GM23338 (cell line): ENCODE results near the gene SCN3A. TPM values are rescaled to one million over a fixed set of nuclear protein-coding genes. Genes with fewer than 3 reads are reported as not detected.

Experiments used
- ATAC-seq: fragments of 200-7000 bp; cut with Tn5 transposase; 3 replicates; pipeline ENCODE4 v1.9.1; 2020
- DNase-seq: peaks from one replicate; pipeline ENCODE4 v3.0.0-alpha.2; 2015; ENCODE audit warnings: low spot score
- H2AFZ ChIP-seq: fragments of 200-600 bp; sonication (generic); 2 replicates; pipeline ENCODE4 v1.8.0; 2016; ENCODE audit warnings: antibody characterized with exemption, mild to moderate bottlenecking, moderate library complexity
- H3F3A ChIP-seq: fragments of 200-600 bp; sonication (generic); replicated peaks from 2 replicates; pipeline ENCODE4 v1.8.0; 2017; ENCODE audit warnings: antibody characterized with exemption, mixed run types, low read depth
- H3K27ac ChIP-seq: fragments of 200-600 bp; sonication (generic); 2 replicates; pipeline ENCODE4 v1.6.1; 2016; ENCODE audit warnings: low read depth
- H3K27me3 ChIP-seq: fragments of 200-600 bp; sonication (generic); 2 replicates; pipeline ENCODE4 v1.8.0; 2016; ENCODE audit warnings: mild to moderate bottlenecking, mixed run types, moderate library complexity; ENCODE audit not compliant: insufficient read depth
- H3K36me3 ChIP-seq: fragments of 200-600 bp; sonication (generic); 2 replicates; pipeline ENCODE4 v1.8.0; 2016; ENCODE audit warnings: mild to moderate bottlenecking; ENCODE audit not compliant: insufficient read depth
- H3K4me1 ChIP-seq: fragments of 200-600 bp; sonication (generic); 2 replicates; pipeline ENCODE4 v1.8.0; 2016; ENCODE audit warnings: mild to moderate bottlenecking, moderate library complexity; ENCODE audit not compliant: insufficient read depth
- H3K4me2 ChIP-seq: fragments of 200-600 bp; sonication (generic); 2 replicates; pipeline ENCODE4 v1.7.1; 2017; ENCODE audit warnings: mixed run types
- H3K4me3 ChIP-seq: fragments of 200-600 bp; sonication (generic); 2 replicates; pipeline ENCODE4 v1.6.1; 2016; ENCODE audit warnings: mixed run types
- H3K79me2 ChIP-seq: fragments of 200-600 bp; sonication (generic); replicated peaks from 2 replicates; pipeline ENCODE4 v1.8.0; 2017; ENCODE audit warnings: mild to moderate bottlenecking; ENCODE audit not compliant: insufficient read depth
- H3K9me2 ChIP-seq: fragments of 200-600 bp; sonication (generic); 2 replicates; pipeline ENCODE4 v1.8.0; 2017; ENCODE audit not compliant: insufficient read depth
- H4K20me1 ChIP-seq: fragments of 200-600 bp; sonication (generic); replicated peaks from 2 replicates; pipeline ENCODE4 v1.8.0; 2017; ENCODE audit warnings: mild to moderate bottlenecking; ENCODE audit not compliant: insufficient read depth
- H3K27ac Mint-ChIP-seq: 2 replicates; pipeline ENCODE4 v1.8.0; 2020; ENCODE audit warnings: inconsistent platforms, mild to moderate bottlenecking, moderate library complexity, mixed read lengths
- H3K27me3 Mint-ChIP-seq: 3 replicates; pipeline ENCODE4 v1.8.0; 2022; ENCODE audit warnings: low read depth, mild to moderate bottlenecking, moderate library complexity, mixed read lengths, inconsistent platforms; ENCODE audit not compliant: insufficient read depth, poor library complexity
- H3K36me3 Mint-ChIP-seq: 3 replicates; pipeline ENCODE4 v1.8.0; 2021; ENCODE audit warnings: low read depth, mild to moderate bottlenecking, inconsistent platforms, moderate library complexity, mixed read lengths
- H3K4me1 Mint-ChIP-seq: 3 replicates; pipeline ENCODE4 v1.8.0; 2020; ENCODE audit warnings: mild to moderate bottlenecking, inconsistent platforms, mixed read lengths
- H3K4me3 Mint-ChIP-seq: 3 replicates; pipeline ENCODE4 v1.8.0; 2021; ENCODE audit warnings: moderate library complexity, mild to moderate bottlenecking, inconsistent platforms, mixed read lengths
- H3K9me3 Mint-ChIP-seq: 3 replicates; pipeline ENCODE4 v1.8.0; 2020; ENCODE audit warnings: moderate library complexity, mild to moderate bottlenecking, inconsistent platforms, mixed read lengths
- CREB1 ChIP-seq: fragments of 250-450 bp; sonication (Bioruptor Pico); IDR thresholded peaks from 2 replicates; pipeline ENCODE4 v1.5.0; 2020; ENCODE audit warnings: low read depth, mild to moderate bottlenecking, moderate library complexity
- CTCF ChIP-seq, 2 experiments: fragments of 200-600 bp in 1 of 2; sonication (generic) in 1 of 2; conservative IDR thresholded peaks; 2 replicates each; pipeline versions ENCODE4 v1.5.1 to v1.6.1; 2016 to 2017; ENCODE audit warnings: antibody characterized with exemption in 2 of 2, low read depth in 2 of 2, mild to moderate bottlenecking in 2 of 2, moderate library complexity in 1 of 2
- EZH2 ChIP-seq: fragments of 200-600 bp; sonication (generic); IDR thresholded peaks from one replicate; pipeline ENCODE4 v1.8.0; 2017; ENCODE audit warnings: antibody characterized with exemption, mild to moderate bottlenecking, low read depth; ENCODE audit not compliant: unreplicated experiment
- EZH2phosphoT487 ChIP-seq: fragments of 200-600 bp; sonication (generic); IDR thresholded peaks from one replicate; pipeline ENCODE4 v1.8.1; 2018; ENCODE audit warnings: antibody characterized with exemption; ENCODE audit not compliant: unreplicated experiment
- JUNB ChIP-seq: IDR thresholded peaks from one replicate; pipeline ENCODE4 v1.6.1; 2016; ENCODE audit warnings: antibody characterized with exemption; ENCODE audit not compliant: unreplicated experiment
- NANOG ChIP-seq: IDR thresholded peaks from 2 replicates; pipeline ENCODE4 v1.6.1; 2016; ENCODE audit warnings: antibody characterized with exemption, borderline replicate concordance
- POLR2AphosphoS5 ChIP-seq: IDR thresholded peaks from 2 replicates; pipeline ENCODE4 v1.6.1; 2016; ENCODE audit warnings: antibody characterized with exemption, low read depth
- REST ChIP-seq: IDR thresholded peaks from one replicate; pipeline ENCODE4 v1.6.1; 2018; ENCODE audit warnings: antibody characterized with exemption; ENCODE audit not compliant: unreplicated experiment
- STAT1 ChIP-seq: IDR thresholded peaks from one replicate; pipeline ENCODE4 v1.6.1; 2016; ENCODE audit warnings: antibody characterized with exemption; ENCODE audit not compliant: unreplicated experiment
- ZNF114 ChIP-seq: fragments of 250-450 bp; sonication (Bioruptor Pico); IDR thresholded peaks from 2 replicates; pipeline ENCODE4 v1.5.0; 2020; ENCODE audit warnings: mild to moderate bottlenecking, moderate library complexity
- ZNF331 ChIP-seq: fragments of 250-450 bp; sonication (Bioruptor Pico); IDR thresholded peaks from 2 replicates; pipeline ENCODE4 v1.5.0; 2020; ENCODE audit warnings: low read depth, mild to moderate bottlenecking, moderate library complexity
- polyA plus RNA-seq: library from polyadenylated mRNA; unstranded; fragments of >200 nt; fragmentation: Nextera tagmentation; extraction: Ambion mirVana; gene quantifications from 2 replicates; pipeline ENCODE4 v1.2.1, GENCODE V29; 2016
- total RNA-seq: library from RNA; depleted of rRNA; stranded (reverse); fragments of >200 nt; shearing (Covaris generic); gene quantifications from 2 replicates; pipeline ENCODE4 v1.2.3, GENCODE V29; 2014
- TF ChIP-seq, protein P1 (sequence below): fragments of 250-450 bp; sonication (Bioruptor Pico); IDR thresholded peaks from 2 replicates; pipeline ENCODE4 v1.5.0; 2020; ENCODE audit warnings: mild to moderate bottlenecking, moderate library complexity
- TF ChIP-seq, protein P2 (sequence below): IDR thresholded peaks from 2 replicates; pipeline ENCODE4 v1.6.1; 2016; ENCODE audit warnings: antibody characterized with exemption

SCN3A gene
- total and polyA plus RNA-seq, 2 experiments from 2014 or later, result 0.66 TPM; not detected in 1

- Histone ChIP-seq H3K9me2 (no peaks in the 10 kb centered on the region), H3K79me2 (no peaks in the 10 kb centered on the region), H3K27me3 (no peaks in the 10 kb centered on the region), H3K27ac (no peak overlapping the region), H4K20me1 (no peaks in the 10 kb centered on the region), H3K4me3 (no peak overlapping the region), H2AFZ (no peak overlapping the region), H3K4me1 (no peaks in the 10 kb centered on the region), H3F3A (no peaks in the 10 kb centered on the region), H3K36me3 (no peaks in the 10 kb centered on the region), H3K4me2 (no peak overlapping the region)
- no peaks in the 10 kb centered on the region for H3K4me1 Mint-ChIP-seq
- H3K27me3 Mint-ChIP-seq, result no peaks in the 10 kb centered on the region
- no peaks in the 10 kb centered on the region for H3K9me3 Mint-ChIP-seq
- DNase-seq (no peak), ATAC-seq (no peak)
- H3K36me3 Mint-ChIP-seq, result no peaks in the 10 kb centered on the region
- TF ChIP-seq STAT1 (no peak), ZNF331 (CRISPR knock-in tag) (no peak), JUNB (no peak), EZH2 (no peak), REST (no peak), ZNF114 (CRISPR knock-in tag) (no peak), CTCF (conservative IDR thresholded peaks at IDR 0.05; ENCODE audit: low read depth in 2 of 2) (no peak), NANOG (no peak), CREB1 (no peak), EZH2phosphoT487 (no peak), POLR2AphosphoS5 (no peak)
- TF ChIP-seq, protein P1, sequence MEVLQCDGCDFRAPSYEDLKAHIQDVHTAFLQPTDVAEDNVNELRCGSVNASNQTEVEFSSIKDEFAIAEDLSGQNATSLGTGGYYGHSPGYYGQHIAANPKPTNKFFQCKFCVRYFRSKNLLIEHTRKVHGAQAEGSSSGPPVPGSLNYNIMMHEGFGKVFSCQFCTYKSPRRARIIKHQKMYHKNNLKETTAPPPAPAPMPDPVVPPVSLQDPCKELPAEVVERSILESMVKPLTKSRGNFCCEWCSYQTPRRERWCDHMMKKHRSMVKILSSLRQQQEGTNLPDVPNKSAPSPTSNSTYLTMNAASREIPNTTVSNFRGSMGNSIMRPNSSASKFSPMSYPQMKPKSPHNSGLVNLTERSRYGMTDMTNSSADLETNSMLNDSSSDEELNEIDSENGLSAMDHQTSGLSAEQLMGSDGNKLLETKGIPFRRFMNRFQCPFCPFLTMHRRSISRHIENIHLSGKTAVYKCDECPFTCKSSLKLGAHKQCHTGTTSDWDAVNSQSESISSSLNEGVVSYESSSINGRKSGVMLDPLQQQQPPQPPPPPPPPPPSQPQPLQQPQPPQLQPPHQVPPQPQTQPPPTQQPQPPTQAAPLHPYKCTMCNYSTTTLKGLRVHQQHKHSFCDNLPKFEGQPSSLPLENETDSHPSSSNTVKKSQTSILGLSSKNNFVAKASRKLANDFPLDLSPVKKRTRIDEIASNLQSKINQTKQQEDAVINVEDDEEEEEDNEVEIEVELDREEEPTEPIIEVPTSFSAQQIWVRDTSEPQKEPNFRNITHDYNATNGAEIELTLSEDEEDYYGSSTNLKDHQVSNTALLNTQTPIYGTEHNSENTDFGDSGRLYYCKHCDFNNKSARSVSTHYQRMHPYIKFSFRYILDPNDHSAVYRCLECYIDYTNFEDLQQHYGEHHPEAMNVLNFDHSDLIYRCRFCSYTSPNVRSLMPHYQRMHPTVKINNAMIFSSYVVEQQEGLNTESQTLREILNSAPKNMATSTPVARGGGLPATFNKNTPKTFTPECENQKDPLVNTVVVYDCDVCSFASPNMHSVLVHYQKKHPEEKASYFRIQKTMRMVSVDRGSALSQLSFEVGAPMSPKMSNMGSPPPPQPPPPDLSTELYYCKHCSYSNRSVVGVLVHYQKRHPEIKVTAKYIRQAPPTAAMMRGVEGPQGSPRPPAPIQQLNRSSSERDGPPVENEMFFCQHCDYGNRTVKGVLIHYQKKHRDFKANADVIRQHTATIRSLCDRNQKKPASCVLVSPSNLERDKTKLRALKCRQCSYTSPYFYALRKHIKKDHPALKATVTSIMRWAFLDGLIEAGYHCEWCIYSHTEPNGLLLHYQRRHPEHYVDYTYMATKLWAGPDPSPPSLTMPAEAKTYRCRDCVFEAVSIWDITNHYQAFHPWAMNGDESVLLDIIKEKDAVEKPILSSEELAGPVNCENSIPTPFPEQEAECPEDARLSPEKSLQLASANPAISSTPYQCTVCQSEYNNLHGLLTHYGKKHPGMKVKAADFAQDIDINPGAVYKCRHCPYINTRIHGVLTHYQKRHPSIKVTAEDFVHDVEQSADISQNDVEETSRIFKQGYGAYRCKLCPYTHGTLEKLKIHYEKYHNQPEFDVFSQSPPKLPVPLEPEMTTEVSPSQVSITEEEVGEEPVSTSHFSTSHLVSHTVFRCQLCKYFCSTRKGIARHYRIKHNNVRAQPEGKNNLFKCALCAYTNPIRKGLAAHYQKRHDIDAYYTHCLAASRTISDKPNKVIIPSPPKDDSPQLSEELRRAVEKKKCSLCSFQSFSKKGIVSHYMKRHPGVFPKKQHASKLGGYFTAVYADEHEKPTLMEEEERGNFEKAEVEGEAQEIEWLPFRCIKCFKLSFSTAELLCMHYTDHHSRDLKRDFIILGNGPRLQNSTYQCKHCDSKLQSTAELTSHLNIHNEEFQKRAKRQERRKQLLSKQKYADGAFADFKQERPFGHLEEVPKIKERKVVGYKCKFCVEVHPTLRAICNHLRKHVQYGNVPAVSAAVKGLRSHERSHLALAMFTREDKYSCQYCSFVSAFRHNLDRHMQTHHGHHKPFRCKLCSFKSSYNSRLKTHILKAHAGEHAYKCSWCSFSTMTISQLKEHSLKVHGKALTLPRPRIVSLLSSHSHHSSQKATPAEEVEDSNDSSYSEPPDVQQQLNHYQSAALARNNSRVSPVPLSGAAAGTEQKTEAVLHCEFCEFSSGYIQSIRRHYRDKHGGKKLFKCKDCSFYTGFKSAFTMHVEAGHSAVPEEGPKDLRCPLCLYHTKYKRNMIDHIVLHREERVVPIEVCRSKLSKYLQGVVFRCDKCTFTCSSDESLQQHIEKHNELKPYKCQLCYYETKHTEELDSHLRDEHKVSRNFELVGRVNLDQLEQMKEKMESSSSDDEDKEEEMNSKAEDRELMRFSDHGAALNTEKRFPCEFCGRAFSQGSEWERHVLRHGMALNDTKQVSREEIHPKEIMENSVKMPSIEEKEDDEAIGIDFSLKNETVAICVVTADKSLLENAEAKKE (CRISPR knock-in tag), result no peak
- TF ChIP-seq, protein P2, sequence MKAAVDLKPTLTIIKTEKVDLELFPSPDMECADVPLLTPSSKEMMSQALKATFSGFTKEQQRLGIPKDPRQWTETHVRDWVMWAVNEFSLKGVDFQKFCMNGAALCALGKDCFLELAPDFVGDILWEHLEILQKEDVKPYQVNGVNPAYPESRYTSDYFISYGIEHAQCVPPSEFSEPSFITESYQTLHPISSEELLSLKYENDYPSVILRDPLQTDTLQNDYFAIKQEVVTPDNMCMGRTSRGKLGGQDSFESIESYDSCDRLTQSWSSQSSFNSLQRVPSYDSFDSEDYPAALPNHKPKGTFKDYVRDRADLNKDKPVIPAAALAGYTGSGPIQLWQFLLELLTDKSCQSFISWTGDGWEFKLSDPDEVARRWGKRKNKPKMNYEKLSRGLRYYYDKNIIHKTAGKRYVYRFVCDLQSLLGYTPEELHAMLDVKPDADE, result no peak
- no peak overlapping the region for H3K27ac Mint-ChIP-seq
- H3K4me3 Mint-ChIP-seq, result no peak overlapping the region
Observed at GRCh38 chr2:165176780-165177179, 27.1 kb downstream of the SCN3A start.
